NCI-H82 treated with DMSO at 0.1 percent for 48 hours (cell line): ENCODE data around the gene HERC4.
"Not testable (repeated sequence)": the region's sequence is repeated elsewhere in the genome, so short reads cannot be mapped to it uniquely, and the experiment has no call there.

Experiments used
- DNase-seq: peaks from one replicate; lab custom pipeline; 2025; ENCODE audit not compliant: unreplicated experiment; lab: John Stamatoyannopoulos, UW

HERC4 gene

DNA sequence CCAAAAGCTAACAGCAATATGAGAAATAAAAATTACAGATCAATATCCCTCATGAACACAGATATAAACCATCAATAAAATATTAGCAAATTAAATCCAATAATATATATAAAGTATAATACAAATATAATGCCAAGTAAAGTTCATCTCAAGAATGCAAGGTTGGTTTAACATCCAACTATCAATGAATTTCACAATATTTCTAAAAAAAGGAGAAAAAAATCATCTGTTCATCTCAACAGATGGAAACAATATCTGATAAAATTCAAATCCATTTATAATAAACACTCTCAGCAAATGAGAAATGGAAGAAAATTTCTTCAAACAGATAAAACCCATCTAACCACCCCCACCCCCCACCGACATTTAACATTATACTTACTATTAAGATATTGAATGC lies 103.8 kb downstream of the HERC4 start:
- no peak for DNase-seq

DNA sequence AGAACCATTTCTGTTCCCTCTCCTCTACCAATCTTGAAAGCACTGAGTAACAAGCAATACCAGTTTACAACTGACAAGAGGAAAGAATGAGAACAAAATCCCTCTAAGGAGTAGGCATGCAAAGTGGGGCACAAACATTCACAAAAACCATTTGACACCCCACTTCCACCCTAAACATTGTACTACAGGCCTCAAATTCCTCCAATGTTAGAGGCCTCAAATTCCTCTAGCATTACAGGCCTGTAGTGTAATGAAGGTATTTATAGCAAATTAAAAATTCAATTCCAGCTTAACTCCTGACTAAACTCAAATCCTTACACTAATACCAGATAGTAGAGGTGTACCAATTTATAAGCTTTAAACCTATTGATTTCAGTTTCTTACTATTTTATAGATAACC lies 105.2 kb downstream of the HERC4 start:
- no peak for DNase-seq

DNA sequence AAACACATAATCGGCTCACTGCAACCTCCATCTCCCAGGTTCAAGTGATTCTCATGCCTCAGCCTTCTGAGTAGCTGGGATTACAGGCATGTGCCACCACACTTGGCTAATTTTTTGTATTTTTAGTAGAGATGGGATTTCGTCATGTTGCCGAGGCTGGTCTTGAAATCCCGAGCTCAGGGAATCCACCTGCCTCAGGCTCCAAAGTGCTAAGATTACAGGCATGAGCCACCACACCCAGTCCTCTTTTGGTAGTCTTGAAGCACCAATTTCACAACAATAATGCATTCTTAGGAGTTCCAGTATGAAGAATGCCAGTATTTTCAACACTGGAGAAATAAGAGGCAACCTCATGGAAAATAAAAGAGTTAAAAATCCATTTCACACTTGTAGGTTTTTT lies 109.0 kb downstream of the HERC4 start:
- not testable (repeated sequence) for DNase-seq

DNA sequence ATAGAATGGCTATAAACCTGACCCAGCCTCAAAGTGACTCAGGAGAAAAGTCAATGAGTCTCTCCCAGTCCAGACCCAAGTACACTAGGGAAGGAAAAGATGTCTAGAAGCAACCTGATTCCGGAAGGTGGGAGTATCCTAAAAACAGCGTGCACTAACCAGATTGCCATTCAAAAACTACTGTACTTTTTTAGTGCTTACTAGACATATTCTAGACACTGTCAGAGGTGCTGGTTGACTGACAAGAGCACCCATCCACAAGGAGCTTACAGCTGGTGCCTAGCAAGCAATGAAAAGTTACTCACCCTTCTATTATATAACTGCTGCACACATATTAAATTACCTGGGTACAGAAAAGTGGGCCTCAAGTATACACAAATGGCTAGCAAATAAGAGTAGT lies 109.6 kb downstream of the HERC4 start:
- no peak for DNase-seq

DNA sequence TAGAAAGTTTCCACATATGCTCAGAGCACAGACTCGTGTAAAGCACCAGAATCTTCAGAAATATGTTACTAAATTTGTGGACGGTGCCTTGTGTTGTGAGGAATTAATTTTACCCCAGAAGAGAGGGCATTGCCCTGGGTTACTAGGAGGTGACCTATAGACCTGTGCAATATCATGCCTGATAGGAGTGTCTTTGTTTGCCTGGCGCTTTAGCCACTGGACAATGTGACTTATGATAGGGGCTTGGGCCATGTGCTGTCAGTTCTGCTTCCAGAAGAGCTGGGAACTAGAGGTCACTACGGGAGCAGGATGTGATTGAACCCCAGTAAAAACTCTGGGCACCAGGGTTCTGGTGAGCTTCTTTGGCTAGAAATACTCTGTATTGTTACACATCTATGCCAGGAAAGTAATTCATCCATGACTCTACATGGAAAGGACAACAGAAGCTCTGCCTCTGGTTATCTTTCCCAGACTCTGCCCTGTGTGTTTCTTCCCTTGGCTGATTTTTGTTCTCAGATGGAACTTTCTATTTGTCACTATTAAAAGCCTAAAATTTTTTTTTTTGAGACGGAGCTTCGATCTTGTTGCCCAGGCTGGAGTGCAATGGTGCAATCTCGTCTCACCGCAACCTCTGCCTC lies 115.1 kb downstream of the HERC4 start:
- no peak for DNase-seq

- no peak for DNase-seq
These were observed 119.5 kb downstream of the HERC4 start for GRCh38 chr10:67955614-67956013.

GRCh38 chr10:67943917-67944316 lies 131.2 kb downstream of the HERC4 start:
- DNase-seq = no peak

GRCh38 chr10:67936416-67936815 lies 138.7 kb downstream of the HERC4 start:
- no peak for DNase-seq

DNA sequence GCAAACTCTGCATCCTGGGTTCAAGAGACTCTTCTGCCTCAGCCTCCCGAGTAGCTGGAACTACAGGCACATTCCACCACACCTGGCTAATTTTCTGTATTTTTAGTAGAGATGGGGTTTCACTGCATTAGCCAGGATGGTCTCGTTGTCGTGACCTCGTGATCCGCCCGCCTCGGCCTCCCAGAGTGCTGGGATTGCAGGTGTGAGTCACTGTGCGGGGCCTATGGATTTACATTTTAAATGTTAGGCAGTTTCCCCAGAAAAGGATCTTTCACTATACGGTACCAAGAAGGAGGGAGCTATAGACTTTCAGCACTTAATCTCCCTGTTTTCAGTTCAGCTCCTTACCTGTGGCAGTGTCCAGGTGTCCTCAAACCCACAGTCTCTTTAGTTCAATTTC lies 139.9 kb downstream of the HERC4 start:
- no peak for DNase-seq

DNA sequence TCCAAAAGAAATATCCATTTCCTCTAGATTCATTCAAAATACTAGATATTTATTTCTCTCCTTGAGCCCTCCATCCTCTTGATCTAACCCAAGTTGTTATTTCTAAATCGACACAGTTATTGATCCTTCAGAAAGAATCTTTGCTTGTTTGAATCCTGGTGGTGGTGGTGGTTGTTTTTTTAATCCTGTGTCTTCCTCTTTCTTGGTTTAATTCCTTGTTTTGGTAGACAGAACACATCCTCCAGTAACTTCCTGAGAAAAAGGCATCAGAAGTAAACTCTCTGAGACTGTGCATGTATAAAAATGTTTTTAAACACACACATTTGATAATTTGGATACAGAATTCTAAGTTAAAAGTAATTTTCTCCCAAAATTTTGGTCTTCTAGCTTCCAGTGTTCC lies 140.7 kb downstream of the HERC4 start:
- DNase-seq = no peak

DNA sequence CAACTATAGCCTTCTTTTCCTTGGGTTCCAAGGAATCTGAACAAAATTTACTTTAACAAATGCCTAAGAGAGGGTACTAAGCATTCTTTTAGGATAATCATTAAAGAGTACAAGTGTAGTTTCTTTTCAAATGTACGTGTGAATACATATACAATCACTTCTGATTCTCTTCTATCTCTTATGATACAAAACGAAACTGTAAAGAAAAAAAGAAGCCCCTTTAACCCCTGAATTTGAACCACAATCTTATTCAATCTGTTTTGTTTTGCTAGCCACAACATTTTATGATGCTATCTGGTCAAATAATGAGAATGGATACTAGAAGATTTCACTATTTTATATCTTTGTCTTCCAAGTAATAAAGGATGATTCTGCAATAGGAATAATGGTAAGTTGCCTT lies 141.9 kb downstream of the HERC4 start:
- DNase-seq = no peak

- DNase-seq = no peak
These were observed 148.1 kb downstream of the HERC4 start for GRCh38 chr10:67926951-67927350.

- DNase-seq = no peak
These were observed 149.6 kb downstream of the HERC4 start for GRCh38 chr10:67925449-67926005.

DNA sequence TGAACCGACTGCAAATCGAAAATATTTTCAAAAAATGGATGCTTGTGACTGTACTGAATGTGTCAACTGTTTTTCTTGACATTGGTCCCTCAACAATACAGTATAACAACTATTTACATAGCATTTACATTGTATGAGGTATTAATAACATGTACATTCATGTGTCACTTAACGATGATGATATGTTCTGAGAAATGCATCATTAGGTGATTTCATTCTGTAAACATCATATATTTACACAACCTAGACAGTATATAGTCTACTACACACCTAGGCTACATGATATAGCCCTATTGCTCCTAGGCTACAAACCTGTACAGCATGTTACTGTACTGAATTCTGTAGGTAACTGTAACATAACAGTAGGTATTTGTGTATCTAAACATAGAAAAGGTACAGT lies 150.9 kb downstream of the HERC4 start:
- DNase-seq = no peak

DNA sequence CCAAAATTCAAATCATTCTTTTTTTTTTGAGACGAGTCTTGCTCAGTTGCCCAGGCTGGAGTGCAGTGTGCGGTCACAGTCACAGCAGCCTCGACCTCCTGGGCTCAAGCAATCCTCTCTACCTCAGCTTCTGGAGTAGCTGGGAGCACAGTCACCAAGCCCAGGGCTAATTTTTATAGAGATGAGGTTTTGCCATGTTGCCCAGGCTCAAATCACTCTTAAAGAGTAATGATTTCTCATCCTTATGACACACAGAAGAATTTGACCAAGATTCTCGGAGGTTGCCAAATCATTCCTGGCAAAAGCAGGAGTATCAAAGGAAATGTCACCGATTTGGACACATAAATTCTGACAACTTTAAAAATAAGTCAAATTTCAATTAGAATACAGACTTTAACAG lies 151.5 kb downstream of the HERC4 start:
- no peak for DNase-seq

- no peak for DNase-seq
These were observed 154.0 kb downstream of the HERC4 start for GRCh38 chr10:67921065-67921464.

DNA sequence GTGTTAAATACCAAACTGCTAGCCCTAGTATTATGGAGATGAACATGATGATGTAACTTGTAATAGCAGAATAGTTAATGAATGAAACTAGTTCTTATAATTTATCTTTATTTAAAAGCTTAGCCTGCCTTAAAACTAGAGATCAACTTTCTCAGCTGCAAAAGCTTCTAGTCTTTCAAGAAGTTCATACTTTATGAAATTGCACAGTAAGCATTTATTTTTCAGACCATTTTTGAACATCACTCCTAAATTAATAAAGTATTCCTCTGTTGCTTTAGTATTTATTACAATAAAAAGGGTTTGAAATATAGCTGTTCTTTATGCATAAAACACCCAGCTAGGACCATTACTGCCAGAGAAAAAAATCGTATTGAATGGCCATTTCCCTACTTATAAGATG lies 157.4 kb downstream of the HERC4 start:
- no peak for DNase-seq

DNA sequence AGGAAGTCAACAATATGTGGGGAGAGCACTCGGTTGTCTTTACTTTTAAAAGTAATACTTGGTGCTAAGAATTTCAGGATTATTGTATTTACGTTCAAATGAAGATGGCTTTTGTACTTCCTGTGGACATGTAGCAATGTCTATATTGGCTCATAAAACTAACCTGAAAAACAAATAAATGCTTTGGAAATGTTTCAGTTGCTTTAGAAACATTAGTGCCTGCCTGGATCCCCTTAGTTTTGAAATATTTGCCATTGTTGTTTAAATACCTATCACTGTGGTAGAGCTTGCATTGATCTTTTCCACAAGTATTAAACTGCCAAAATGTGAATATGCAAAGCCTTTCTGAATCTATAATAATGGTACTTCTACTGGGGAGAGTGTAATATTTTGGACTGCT lies 157.9 kb downstream of the HERC4 start:
- DNase-seq = no peak

- DNase-seq = no peak
These were observed 160.2 kb downstream of the HERC4 start for GRCh38 chr10:67914777-67915340.

- DNase-seq = no peak
These were observed 162.6 kb downstream of the HERC4 start for GRCh38 chr10:67912331-67912946.

DNA sequence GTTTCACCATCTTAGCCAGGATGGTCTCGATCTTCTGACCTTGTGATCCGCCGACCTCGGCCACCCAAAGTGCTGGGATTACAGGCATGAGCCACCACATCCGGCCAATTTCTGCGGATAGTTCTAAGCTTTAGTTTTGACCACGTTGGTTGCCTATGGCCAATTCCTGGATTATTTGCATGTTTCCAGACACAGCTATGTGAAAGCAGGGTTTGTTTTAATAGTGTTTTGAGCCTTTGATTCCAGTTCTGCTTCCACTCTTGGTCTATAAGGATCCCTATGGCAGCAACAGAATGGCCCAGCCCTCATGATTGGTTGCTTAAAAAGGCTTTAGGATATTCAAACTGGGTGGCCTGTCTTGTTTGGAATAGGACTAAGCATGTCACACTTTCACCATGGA lies 171.5 kb downstream of the HERC4 start:
- no peak for DNase-seq

- DNase-seq = no peak
These were observed 181.4 kb downstream of the HERC4 start for GRCh38 chr10:67893637-67894036.
